AG08395 (cell line): ENCODE results near the gene ATP6V0A1.
"Not testable (repeated sequence)": the region's sequence is repeated elsewhere in the genome, so short reads cannot be mapped to it uniquely, and the experiment has no call there.

Experiments used
- DNase-seq: peaks from one replicate; pipeline ENCODE4 v3.0.0; 2012; ENCODE audit warnings: mixed read lengths, low spot score

The ATP6V0A1 gene

DNA sequence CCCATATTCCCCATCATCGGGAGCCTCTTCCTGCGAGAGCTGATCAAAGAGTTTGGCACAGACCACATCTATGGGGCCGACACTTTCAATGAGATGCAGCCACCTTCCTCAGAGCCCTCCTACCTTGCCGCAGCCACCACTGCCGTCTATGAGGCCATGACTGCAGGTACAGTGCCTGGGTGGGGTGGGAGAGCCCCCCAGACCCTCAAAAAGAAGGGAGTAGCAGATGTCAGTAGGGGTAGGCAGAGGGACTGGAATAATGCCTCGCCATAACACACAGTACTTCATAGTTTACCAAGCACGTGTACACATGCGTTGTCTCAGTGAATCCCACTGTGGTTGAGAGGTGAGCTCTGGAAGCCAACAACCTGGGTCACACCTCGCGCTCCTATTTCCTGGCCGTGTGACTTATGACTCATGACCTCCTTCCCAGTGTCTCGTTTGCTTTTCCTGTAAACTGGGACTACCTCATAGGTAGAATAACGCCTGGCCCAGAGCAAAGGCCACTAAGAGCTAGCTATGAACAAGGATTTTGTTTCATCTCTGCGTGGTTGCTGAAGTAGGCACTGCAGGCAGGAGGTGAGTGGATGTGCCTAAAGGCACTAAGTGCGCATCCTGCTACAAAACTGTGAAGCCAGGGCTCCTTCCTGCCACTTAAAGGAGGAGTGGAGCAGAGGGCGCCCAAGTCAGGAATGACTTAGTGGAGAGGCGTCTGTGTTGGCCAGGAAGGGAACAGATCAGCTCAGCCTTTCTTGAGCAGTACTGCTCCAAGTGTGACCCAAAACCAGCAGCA lies 82.6 kb downstream of the ATP6V0A1 start:
- no peak for DNase-seq

DNA sequence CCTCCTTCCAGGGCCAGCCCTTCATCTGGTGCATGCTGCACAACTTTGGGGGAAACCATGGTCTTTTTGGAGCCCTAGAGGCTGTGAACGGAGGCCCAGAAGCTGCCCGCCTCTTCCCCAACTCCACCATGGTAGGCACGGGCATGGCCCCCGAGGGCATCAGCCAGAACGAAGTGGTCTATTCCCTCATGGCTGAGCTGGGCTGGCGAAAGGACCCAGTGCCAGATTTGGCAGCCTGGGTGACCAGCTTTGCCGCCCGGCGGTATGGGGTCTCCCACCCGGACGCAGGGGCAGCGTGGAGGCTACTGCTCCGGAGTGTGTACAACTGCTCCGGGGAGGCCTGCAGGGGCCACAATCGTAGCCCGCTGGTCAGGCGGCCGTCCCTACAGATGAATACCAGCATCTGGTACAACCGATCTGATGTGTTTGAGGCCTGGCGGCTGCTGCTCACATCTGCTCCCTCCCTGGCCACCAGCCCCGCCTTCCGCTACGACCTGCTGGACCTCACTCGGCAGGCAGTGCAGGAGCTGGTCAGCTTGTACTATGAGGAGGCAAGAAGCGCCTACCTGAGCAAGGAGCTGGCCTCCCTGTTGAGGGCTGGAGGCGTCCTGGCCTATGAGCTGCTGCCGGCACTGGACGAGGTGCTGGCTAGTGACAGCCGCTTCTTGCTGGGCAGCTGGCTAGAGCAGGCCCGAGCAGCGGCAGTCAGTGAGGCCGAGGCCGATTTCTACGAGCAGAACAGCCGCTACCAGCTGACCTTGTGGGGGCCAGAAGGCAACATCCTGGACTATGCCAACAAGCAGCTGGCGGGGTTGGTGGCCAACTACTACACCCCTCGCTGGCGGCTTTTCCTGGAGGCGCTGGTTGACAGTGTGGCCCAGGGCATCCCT lies 84.8 kb downstream of the ATP6V0A1 start:
- no peak for DNase-seq

DNA sequence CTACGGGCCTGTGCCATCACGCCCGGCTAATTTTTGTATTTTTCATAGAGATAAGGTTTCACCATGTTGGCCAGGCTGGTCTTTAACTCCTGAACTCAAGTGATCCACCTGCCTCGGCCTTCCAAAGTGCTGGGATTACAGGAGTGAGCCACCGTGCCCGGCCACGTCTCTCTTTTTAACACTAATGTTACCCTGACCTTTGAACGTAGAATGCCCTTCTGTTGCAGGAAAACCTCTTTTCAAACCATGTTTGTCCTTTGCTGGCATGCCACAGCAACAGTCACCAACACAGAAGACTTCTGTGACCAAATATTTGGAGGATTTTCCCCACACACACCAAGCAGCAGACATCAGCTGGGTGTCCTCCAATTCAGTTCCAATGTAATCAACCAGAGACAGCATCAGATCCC lies 86.2 kb downstream of the ATP6V0A1 start:
- DNase-seq, result no peak

GRCh38 chr17:42545755-42546505 lies 87.3 kb downstream of the ATP6V0A1 start:
- DNase-seq, result not testable (repeated sequence)

DNA sequence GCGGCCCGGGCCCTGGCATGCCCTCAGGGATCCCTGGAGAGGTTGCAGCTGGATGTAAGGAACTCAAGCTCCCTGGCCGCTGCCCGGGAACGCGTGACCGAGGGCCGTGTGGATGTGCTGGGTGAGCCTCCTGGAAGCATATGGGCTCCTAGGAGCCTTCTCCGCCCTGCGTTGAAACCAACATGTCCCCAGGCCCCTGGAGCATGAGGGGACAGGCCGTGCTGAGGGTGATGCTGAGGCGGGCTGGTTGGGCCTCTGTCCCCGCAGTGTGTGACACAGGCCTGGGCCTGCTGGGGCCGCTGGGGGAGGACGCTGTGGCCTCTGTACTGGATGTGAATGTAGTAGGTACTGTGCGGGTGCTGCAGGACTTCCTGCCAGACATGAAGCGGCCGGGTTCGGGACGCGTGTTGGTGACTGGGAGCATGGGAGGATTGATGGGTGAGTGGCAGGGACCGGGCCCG lies 88.4 kb downstream of the ATP6V0A1 start:
- DNase-seq, result no peak

DNA sequence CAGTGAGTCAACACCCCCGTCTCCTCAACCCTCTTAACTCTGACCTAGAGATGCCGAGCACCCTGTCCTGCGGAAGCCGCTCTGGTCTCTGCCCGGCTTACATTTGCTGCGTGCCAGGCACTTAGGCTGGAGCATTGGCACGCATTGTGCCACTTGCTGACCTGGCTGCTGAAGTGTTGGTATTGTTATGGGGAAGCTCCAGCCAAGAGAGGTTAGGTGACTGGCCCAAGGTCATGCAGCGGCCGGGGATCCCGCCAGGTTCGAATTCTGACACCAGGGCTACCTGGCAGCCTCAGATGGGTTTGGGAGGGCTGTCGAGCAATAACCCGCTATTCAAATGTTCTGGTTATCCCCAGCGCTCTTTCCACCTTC lies 89.0 kb downstream of the ATP6V0A1 start:
- no peak for DNase-seq

- no peak for DNase-seq
Measured at GRCh38 chr17:42548070-42548837, 89.6 kb downstream of the ATP6V0A1 start.

DNA sequence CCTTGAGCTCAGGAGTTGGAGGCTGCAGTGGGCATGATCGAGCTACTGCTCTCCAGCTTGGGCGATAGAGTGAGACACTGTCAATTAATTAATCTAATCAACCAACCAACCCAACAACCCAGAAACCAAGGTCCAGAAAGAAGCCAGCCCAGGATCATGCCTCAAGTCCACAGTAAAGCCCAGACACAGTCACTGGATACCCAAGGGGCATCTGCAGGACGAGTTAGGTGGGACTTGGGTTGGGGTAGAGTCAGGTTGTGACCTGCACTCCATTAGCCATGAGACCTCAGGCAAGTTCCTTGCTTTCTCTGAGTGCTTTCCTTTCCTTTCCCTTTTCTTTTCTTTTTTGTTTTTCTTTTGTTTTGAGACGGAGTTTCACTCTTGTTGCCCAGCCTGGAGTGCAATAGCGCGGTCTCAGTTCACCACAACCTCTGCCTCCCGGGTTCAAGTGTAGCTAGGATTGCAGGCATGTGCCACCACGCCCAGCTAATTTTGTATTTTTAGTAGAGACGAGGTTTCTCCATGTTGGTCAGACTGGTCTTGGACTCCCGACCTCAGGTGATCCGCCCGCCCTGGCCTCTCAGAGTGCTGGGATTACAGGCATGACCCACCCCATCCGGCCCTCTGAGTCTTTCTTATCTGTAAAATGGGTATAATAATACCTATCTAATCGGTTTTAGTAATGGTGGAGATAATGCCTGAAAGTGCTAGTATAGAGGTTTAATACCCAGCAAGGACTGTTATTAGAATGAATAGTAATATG lies 90.5 kb downstream of the ATP6V0A1 start:
- DNase-seq, result no peak

DNA sequence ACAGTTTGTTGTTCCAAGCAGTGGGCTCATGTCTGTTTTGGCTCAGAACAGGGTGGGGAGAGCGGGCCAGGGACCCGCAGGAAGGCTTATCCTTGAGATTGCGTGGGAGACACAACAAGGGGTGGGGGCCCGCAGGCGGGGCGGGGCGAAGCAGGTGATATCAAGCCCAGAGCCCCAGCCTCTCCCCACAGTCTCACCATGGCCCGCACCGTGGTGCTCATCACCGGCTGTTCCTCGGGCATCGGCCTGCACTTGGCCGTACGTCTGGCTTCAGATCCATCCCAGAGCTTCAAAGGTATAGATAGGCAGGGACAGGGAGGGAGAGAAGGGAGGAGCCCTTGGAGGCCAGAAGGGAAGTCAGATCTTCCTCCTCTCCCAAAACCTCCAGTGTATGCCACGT lies 94.1 kb downstream of the ATP6V0A1 start, which contains the start of gene HSD17B1:
Gene HSD17B1 (plus strand): TSS at position 188 of the 400 bp plus-strand sequence. CDS start 11 bp downstream, at position 199.
- DNase-seq, result not testable (repeated sequence)

- no peak for DNase-seq
Measured at GRCh38 chr17:42553161-42553818, 94.6 kb downstream of the ATP6V0A1 start.

- no peak for DNase-seq
Measured at GRCh38 chr17:42553866-42554249, 95.2 kb downstream of the ATP6V0A1 start.

DNA sequence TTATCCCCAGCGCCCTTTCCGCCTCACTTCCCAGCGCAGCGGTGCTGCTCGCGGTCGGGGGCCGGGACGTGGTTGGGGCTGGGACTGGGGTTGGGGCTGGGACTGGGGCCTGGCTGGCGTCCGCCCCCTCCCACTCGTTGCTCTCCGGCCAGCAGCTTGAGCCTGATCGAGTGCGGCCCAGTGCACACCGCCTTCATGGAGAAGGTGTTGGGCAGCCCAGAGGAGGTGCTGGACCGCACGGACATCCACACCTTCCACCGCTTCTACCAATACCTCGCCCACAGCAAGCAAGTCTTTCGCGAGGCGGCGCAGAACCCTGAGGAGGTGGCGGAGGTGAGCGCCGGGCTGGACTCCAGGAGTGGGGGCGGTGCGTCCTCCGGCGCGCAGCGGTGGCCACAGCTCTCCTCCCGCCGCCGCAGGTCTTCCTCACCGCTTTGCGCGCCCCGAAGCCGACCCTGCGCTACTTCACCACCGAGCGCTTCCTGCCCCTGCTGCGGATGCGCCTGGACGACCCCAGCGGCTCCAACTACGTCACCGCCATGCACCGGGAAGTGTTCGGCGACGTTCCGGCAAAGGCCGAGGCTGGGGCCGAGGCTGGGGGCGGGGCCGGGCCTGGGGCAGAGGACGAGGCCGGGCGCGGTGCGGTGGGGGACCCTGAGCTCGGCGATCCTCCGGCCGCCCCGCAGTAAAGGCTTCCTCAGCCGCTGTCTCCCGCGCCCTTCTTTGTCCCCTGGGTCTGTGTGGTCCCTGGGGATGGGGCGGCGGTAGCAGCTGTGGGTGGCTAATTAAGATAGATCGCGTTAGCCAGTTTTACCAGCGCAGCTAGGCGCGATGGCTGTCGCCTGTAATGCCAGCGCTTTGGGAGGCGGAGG lies 95.8 kb downstream of the ATP6V0A1 start:
- DNase-seq, result peak; percentile 82

DNA sequence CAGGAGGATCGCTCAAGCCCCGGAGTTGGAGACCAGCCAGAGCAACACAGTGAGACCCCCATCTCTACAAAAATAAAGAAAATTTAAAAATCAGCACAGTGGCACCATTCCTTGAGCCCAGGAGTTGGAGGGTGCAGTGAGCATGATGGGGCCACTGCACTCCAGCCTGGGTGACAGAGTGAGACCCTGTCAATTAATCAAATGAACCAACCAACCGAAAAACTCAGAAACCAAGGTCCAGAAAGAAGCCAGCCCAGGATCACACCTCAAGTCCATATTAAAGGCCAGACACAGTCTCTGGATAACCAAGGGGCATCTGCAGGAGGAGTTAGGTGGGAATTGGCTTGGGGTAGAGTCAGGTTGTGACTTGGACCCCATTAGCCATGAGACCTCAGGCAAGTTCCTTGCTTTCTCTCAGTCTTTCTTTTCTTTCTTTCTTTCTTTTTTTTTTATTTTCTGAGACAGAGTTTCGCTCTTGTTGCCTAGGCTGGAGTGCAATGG lies 96.5 kb downstream of the ATP6V0A1 start:
- DNase-seq, result no peak

GRCh38 chr17:42555961-42556617 lies 97.4 kb downstream of the ATP6V0A1 start:
- not testable (repeated sequence) for DNase-seq

DNA sequence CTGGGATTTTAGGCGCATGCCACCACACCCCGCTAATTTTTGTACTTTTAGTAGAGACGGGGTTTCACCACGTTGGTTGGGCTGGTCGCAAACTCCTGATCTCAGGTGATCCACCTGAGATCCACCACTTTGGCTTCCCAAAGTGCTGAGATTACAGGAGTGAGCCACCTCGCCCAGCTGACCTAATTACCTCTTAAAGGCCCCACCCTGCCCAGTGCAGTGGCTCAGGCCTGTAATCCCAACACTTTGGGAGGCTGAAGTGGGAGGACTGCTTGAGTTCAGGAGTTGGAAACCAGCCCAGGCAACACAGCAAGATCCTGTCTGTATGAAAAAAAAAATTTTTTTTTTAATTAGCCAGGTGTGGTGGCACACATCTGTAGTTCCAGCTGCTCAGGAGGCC lies 100.4 kb downstream of the ATP6V0A1 start:
- no peak for DNase-seq

DNA sequence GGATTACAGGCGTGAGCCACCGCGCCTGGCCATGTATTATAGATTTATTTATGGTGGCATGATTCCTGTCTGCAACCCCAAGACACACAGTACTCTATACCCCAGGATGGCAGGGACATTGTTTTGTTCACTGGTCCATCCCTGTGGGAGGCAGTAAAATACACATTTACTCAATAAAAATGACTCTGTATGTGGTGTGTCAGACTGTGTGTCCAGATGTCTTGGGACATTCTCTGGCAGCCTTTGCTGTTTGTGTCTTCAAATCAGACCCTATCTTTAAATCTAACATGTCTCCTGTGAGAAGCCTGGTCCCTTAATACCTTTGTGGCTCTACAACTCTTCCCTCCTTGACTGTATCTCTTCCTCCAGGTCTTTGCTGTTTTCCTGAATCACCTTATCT lies 101.6 kb downstream of the ATP6V0A1 start:
- DNase-seq, result no peak

DNA sequence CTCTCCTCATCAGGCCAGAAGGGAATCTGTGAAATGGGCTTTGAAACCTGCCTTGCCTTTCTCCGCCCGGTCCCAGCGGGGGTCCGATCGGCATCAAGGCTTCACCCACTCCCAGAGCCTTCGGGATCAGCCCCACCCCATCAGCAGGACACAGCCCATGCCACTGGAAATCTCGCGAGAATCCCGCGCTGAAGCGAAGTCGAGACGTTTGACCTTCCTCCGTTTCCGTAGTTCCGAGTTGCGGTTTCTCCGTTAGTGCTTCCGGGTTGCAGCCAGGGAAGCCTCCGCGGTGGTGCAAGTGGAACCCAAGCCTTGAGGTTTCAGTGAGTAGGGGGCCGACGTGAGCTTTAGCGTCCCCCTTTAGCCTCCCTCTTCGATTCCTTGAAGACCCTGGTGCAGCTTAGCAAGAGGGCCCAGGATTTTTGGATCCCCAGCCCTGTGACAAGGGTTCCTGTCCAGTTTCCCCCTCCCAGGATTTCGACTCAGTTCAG lies 103.3 kb downstream of the ATP6V0A1 start, which contains the start of gene COASY:
Gene COASY (plus strand): TSS at position 252 of the 491 bp plus-strand sequence. CDS start 475 bp downstream, outside the sequence.
- peak; percentile 98 for DNase-seq
